Limb (tissue), 2 donors: Measurements from ENCODE around the gene CDC40.

Experiments used
- DNase-seq, 2 donors: peaks; one replicate each; pipeline ENCODE4 v3.0.0-alpha.2; 2016; ENCODE audit errors: extremely low spot score in 2 of 2

Gene CDC40

GRCh38 chr6:110180228-110181008, at the start of gene CDC40:
CDC40 (plus strand) TSS chr6:110180427; CDS start chr6:110180445, 18 bp downstream.
- peak in 1 of 2 donors; percentile 78 for DNase-seq

GRCh38 chr6:110137924-110138887, 42.0 kb upstream of the CDC40 start:
- no peak for DNase-seq

DNA sequence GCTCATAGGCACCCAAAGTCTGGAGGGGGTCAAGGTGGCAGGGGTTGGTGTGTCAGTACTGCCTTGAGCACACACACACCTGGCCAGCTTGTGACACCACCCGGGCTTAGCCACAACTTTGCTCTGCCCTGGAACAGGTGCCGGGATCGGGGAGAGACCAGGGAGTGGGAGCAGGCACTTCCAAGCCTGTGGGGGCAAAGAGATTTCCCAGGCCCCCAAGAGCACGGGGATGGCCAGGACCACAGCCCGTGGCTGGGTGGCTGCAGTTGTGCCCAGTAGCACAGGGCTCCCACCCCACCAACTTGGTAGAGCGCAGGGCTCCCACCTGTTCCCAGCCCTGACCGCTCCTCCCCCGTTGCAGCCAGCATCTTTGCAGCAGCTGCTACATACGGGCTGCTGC, 41.2 kb upstream of the CDC40 start:
- DNase-seq: no peak

DNA sequence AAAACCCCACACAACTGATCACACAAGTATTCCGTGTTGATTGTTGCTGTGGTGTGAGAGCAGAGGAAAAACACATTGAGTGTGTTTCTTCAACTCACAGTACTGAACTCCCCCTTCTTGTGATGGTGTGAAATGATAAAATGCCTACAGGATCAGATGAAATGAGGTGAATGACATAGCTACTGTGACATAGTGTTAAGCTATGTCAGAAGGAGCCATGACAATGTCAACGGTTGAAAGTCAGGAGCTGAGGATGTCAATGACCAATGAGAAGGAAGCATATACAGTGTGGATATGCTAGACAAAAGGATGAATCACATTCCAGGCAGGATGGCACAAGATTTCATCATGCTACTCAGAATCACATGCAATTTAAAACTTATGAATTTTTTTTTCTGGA, 39.6 kb upstream of the CDC40 start:
- DNase-seq: no peak

DNA sequence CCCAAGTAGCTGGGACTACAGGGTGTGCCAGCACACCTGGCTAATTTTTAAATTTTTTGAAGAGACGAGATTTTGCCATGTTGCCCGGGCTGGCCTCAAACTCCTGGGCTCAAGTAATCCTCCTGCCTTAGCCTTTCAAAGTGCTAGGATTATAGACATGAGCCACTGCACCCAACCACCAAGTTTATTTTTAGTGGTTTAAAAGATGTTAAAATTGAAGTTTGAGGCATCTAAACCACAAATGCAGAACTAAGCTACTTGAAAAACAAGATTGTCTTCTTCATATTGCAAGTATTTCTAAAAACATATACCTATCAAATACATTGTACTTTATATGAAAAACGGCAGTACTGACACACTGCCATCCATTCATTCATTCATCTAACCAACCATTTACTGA, 32.4 kb upstream of the CDC40 start:
- DNase-seq: no peak

- no peak for DNase-seq
Measured at GRCh38 chr6:110158479-110158878, 21.7 kb upstream of the CDC40 start.

DNA sequence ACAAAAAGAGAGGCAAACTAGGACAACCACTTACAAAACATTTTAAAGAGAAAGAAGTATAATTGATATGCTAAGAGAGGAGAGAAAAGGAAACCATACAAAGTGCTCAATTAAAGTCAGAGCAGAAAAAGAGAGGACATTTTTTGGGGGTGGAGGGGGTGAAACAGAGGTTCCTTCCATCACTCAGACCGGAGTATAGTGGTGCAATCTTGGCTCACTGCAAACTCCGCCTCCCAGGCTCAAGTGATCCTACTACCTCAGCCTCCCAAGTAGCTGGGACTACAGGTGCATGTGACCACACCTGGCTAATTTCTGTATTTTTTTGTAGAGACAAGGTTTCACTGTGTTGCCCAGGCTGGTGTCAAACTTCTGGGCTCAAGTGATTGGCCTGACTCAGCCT, 10.1 kb upstream of the CDC40 start:
- DNase-seq: no peak

GRCh38 chr6:110173506-110174132, 6.6 kb upstream of the CDC40 start:
- no peak for DNase-seq

- DNase-seq: peak; percentile 73
Measured at GRCh38 chr6:110178626-110179405, 1.4 kb upstream of the CDC40 start.

DNA sequence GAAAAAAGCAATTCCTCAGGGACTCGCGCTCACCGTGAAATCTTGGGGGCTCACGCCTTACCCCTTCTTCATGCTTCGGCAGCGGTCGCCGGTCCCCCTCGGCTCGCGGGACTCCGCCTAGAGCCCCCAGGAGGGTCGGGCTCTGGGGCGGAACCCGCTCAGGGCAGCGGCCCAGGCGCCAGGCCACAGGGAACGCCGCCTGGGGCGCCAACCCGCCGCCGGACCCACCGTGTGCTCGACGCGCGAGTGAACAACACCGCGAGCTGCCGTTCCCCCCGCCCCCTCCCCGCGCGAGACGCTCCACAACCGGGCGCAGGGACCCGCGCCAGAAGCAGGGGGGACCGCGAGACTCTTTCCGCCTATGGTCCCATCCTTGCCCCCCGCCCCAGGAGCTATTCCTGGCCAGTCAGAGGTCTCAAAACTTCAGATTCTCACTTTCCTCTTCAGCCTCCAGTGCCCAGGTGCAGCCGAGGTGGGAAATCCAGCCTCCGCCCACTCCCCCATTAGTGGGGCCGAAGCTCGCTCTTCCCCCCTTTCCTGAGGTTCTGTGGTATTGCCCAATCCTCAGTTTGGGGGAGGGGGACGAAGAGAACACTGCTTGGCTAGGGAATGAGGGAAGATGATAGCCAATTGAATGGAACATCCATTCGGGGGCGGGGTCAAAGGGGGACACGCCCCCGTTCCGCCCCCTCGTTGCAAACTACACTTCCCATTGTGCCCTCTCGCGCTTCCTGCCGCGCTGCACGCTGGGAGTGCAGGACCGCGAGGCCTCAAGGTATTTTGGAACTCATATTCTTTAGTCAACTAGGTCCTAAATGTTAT, 610 bp upstream of the CDC40 start, which contains the start of gene WASF1:
Gene WASF1 (minus strand): TSS at position 265 of the 822 bp plus-strand sequence. CDS start 52,069 bp downstream, outside the sequence.
- peak; percentile 97 to 98 for DNase-seq

DNA sequence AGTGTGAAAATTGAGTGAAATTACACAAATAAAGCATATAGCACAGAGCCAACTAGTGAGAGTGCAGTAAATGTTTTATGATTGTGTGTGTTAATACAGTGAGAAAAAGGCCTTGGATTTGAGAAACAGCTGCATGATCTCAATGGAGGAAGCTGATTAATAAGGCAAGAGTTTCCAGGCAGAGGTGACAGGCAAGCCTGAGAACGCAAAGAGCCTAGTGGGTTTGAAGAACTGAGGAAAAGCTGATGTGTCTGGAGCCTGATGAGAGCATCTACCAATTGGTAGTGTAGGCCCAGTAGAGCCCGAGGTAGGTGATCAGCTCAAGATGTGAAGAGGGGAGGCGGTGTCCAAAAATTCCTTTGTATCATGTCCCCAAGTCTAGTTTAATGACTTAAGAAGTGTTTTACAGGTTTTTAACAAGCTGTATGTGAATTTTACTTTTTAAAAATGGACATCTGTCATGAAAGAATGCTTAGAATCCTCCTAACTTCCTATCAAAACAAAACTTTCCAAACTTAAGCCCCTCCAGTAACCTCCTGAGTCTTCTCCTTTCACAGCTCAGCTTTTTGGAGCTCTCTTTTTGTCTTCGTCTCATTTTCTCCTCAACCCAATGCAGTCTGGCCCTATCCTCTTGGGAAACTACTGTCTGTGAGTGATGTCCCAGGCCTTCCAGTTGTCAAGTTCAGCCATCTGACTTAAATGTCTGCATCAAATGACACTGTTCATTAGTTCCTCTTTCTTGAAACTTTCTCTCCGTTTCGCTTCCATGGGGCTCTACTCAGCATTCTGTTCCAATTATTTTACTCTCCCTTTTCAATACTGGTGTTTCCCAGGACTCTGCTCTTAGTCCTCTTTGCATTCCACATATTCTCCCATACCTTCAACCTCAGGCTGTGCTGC, 1.2 kb downstream of the CDC40 start:
- no peak for DNase-seq

DNA sequence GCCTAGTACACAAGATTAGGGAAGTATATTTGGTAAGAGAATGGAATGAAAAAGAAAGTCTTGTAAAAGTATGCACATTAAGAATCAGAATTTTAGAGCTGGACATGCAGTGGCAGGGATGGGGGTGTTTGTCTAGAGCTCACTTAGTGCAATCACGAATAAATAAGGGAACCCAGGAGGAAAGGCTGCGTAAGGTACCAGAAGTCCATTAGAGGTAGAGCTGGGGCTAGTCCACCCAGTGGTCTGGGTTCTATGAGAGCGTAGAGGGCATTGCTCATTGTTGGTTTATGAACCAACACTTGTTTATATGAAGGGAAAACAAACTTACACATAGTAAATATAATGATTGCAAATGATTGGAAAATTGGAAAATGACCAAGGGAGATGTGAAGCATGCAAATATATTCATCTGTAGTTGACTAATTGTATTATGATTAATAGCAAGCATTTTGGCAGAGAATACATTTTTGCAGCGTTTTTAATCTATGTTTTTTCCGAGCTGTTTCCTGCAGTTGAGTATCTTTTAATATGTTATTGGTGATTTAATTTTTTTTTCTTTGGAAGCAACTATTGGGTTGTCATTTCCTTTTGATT, 3.2 kb downstream of the CDC40 start:
- no peak for DNase-seq

DNA sequence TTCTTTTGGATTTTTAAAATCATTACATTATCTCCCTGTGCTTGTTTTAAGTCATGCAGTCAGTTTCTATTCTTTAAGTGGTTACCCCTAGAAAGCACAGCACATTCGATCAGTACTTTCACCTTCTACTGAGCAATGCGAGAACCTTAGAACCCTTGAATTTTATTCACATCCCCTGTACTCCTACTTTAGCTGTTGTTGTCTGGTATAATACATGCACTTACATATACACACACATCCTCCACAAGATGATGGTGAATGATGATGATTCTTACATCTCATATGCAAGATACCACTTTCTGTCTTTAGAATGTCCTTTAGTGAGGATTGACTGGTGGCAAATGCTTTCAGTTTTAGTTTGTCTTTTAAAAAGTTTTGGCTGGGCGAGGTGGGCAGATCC, 5.7 kb downstream of the CDC40 start:
- no peak for DNase-seq

DNA sequence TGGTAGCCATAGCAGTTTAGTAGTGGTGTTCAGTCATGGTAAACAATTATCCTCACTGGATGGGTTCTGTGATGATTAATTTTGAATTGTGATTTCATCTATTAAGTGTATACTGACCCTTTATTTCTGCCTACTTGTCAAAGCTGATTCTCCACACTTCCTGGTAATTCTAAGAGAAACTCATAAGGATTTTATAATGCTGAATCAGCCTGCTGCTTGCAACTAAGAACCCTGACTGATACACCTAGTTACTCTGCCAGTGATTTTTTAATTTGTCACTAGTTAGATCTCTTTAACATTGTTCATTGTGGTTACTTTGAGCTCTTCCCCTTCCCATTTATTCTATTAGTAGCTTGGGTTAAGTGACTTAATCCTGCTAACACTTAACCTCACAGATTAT, 8.6 kb downstream of the CDC40 start:
- no peak for DNase-seq

DNA sequence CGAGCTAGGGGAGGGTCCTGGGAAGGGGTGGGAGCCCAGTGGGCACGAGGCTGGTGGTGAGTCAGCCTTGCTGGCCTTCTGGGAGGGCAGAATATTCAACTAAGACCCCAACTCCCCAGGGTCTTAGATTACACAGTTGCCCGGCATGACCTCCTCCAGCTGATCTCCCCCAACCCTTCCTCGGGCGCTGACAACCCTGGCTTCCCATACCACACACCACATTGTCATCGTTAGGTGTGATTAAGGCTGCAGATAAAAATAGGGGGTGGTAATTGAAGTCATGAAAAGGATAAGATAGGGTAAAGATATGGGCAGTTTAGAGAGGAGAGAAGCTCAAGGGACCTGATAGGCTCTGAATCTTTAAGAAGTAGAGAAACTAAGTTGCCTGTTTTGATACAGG, 10.5 kb downstream of the CDC40 start:
- DNase-seq: no peak

DNA sequence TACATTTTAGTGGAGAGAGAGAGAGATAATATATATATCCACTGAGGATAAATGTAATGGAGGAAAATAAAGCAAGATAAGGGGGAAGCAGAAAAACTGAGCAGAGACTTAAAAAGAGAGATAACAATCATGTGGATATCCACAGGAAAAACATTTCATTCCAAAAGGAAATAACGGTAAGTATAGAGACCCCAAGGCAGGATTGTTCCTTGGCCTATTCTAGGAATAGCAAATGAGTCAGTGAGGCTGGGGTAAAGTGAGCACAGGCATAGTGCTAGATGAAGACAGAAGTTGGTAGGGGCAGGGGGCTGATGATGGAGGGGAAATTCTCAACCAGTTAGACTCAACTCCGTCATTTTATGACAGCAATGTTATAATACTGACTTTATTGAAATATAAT, 11.2 kb downstream of the CDC40 start:
- DNase-seq: no peak

GRCh38 chr6:110195639-110196038, 15.4 kb downstream of the CDC40 start:
- DNase-seq: no peak

DNA sequence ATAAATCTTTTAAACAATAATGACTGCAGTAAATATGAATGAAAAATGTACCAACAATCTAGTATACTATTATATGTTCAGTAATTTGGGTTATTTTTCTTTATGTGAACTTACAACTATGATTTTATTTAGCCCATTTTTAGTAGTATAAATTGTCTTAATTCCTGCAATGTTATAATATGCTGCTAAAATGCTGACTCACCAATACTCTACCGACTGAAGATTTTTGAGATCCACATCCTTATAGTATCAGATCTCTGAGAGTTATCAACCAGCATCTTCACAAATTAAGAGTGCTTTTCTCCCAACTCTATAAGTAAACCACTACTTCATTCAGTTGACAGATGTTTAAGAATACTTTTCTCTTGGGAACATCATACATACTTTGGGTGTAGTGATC, 16.6 kb downstream of the CDC40 start:
- no peak for DNase-seq

GRCh38 chr6:110198561-110198960, 18.3 kb downstream of the CDC40 start:
- no peak for DNase-seq
